ENCODE measurements around the gene SMC3. TPM values are rescaled to one million over a fixed set of nuclear protein-coding genes. Genes with fewer than 3 reads are reported as not detected.
A peak's percentile ranks its signal among the peaks of the same experiment; 100 is the strongest.

Gene SMC3
- total and polyA plus RNA-seq, 2 of the 4 experiments (the other 2 are of a cell fraction): 15.0 to 15.2 TPM

DNA sequence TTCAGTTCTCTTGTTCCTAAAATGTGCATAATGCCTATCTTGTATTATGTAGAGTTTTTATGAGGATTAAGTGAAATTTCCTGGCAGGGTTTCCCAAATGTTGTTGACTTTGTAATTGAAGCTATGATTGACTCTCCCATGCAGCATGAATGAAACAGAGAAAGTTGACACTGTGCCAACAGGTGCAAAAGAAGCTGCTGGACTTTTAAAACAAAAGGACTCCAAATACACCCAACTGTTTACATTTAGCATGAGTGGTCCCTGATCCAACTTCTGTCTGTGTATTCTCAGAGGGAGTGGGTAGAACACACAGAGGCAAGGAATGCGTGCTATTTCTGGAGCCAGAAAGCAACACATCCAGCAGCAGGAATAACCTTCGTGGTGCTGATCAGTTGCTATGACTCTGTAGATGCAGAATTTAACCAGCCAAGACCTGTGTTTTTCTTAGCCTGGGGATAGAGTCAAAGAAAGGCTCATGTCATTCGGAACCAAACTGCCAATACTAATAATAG is 62.2 kb downstream of the SMC3 start:
- no peak overlapping the region for H2AK9ac ChIP-seq (replicated peaks; ENCODE audit: low read depth, low read length, poor library complexity)
- BruUV-seq (replicated peaks): no TSS peak
- no peak overlapping the region for H3K4me3 ChIP-seq (ENCODE audit: insufficient read depth, low read depth, low read length)
- DNase-seq (peak; percentile 89), ATAC-seq (ENCODE audit: low read depth) (peak; percentile 95)
- H3K56ac ChIP-seq (ENCODE audit: extremely low read depth, insufficient read depth, low read length): no peak overlapping the region
- H3K4ac ChIP-seq (ENCODE audit: low read depth, low read length): no peak overlapping the region
- ChIA-PET CTCF (interaction anchor here (0.6 to 0.9 kb wide), 3 partner anchors 11 to 35 kb away, joined by 3 read pairs; no protein-coding TSS in a partner anchor), POLR2A (ENCODE audit: unreplicated experiment) (no interaction called here)
- intact Hi-C loops (cut with micrococcal nuclease): no loop called here
- H2BK15ac ChIP-seq (ENCODE audit: low read depth, low read length): no peak overlapping the region
- H3K27ac ChIP-seq (ENCODE audit: insufficient read depth, low read length): no peak overlapping the region
- H3K4me1 ChIP-seq (ENCODE audit: control insufficient read depth, insufficient read depth, low read length): peaks cover 2% of the 10 kb centered on the region; the same call in 1 of the 2 replicates
- no peak overlapping the region for H2BK5ac ChIP-seq (ENCODE audit: low read depth, low read length, poor library complexity, severe bottlenecking)
- no peak overlapping the region for H3K4me2 ChIP-seq (ENCODE audit: low read depth, low read length)
- no peak overlapping the region for H2AK5ac ChIP-seq (ENCODE audit: low read depth, low read length)
- H4K8ac ChIP-seq (ENCODE audit: low read depth in 2 of 2, low read length in 2 of 2): no peak overlapping the region
- H3K14ac ChIP-seq (replicated peaks; ENCODE audit: low read depth, low read length): no peak overlapping the region
- peaks cover 17% of the 10 kb centered on the region for H3K27me3 ChIP-seq (ENCODE audit: control insufficient read depth, insufficient read depth, low read length)
- no peak for TF ChIP-seq NFE2L2 (IDR thresholded peaks at IDR 0.05; ENCODE audit: low read depth, low read length)
- TF ChIP-seq, protein P1, sequence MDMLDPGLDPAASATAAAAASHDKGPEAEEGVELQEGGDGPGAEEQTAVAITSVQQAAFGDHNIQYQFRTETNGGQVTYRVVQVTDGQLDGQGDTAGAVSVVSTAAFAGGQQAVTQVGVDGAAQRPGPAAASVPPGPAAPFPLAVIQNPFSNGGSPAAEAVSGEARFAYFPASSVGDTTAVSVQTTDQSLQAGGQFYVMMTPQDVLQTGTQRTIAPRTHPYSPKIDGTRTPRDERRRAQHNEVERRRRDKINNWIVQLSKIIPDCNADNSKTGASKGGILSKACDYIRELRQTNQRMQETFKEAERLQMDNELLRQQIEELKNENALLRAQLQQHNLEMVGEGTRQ (IDR thresholded peaks at IDR 0.05; ENCODE audit: low read depth, low read length): no peak
- peak; percentile 92 for TF ChIP-seq RCOR1 (IDR thresholded peaks at IDR 0.05; ENCODE audit: insufficient replicate concordance, low read length)
- no peaks in the 10 kb centered on the region for H3K9me3 ChIP-seq (ENCODE audit: control insufficient read depth, insufficient read depth, low read length)
- H3K18ac ChIP-seq (ENCODE audit: low read depth, low read length): no peak overlapping the region
- WGBS, 2 experiments (ENCODE audit: extremely low coverage in 2 of 2, insufficient read length in 1 of 2): no CpG with 5 or more reads among the region's 3 CpGs
- H3K9me1 ChIP-seq (ENCODE audit: insufficient read depth, low read length): peaks cover 3% of the 10 kb centered on the region; the same call in 1 of the 2 replicates
- no peaks in the 10 kb centered on the region for H4K20me1 ChIP-seq (ENCODE audit: insufficient read depth, low read length)
- dilution Hi-C loops (cut with HindIII; ENCODE audit: low sequenced_read_pairs, unreplicated experiment): no loop called here
- in situ Hi-C loops (cut with MboI; ENCODE audit: low sequenced_read_pairs): no loop called here
- no peak overlapping the region for H3K23ac ChIP-seq (ENCODE audit: low read depth, low read length)
- no peak overlapping the region for H2BK20ac ChIP-seq (ENCODE audit: low read depth, low read length)
- H3K9ac ChIP-seq (ENCODE audit: low read depth, low read length): no peak overlapping the region
- H3K36me3 ChIP-seq (ENCODE audit: control insufficient read depth, insufficient read depth, low read length): no peaks in the 10 kb centered on the region
- H2AFZ ChIP-seq (replicated peaks; ENCODE audit: low read length, poor library complexity): no peak overlapping the region
- H4K5ac ChIP-seq (ENCODE audit: low read depth, low read length): no peak overlapping the region
- H2BK120ac ChIP-seq (ENCODE audit: low read depth, low read length): no peak overlapping the region
- H3K79me1 ChIP-seq (ENCODE audit: low read depth in 1 of 2, low read length in 2 of 2): no peaks in the 10 kb centered on the region
- no peak overlapping the region for H4K91ac ChIP-seq (ENCODE audit: insufficient read depth, low read depth, low read length)
